Measurements from ENCODE around the gene CASP9. TPM values are rescaled to one million over a fixed set of nuclear protein-coding genes. Genes with fewer than 3 reads are reported as not detected.
A peak's percentile ranks its signal among the peaks of the same experiment; 100 is the strongest.
"Not testable (repeated sequence)": the region's sequence is repeated elsewhere in the genome, so short reads cannot be mapped to it uniquely, and the experiment has no call there.

CASP9 gene
- total RNA-seq, 6 experiments from 2014 or later: 2.3 to 9.0 (median 8.2) TPM

- ATAC-seq (no peak), DNase-seq (no peak)
- WGBS (ENCODE audit: insufficient coverage, low coverage, low lambda C conversion rate, missing lambda C conversion rate): 100% methylated on average over 1 of the region's 3 CpGs
- H3K36me3 ChIP-seq: no peaks in the 10 kb centered on the region
- H3K4me1 ChIP-seq: no peaks in the 10 kb centered on the region
- H3K4me3 ChIP-seq: no peak overlapping the region
- TF ChIP-seq, protein P1, sequence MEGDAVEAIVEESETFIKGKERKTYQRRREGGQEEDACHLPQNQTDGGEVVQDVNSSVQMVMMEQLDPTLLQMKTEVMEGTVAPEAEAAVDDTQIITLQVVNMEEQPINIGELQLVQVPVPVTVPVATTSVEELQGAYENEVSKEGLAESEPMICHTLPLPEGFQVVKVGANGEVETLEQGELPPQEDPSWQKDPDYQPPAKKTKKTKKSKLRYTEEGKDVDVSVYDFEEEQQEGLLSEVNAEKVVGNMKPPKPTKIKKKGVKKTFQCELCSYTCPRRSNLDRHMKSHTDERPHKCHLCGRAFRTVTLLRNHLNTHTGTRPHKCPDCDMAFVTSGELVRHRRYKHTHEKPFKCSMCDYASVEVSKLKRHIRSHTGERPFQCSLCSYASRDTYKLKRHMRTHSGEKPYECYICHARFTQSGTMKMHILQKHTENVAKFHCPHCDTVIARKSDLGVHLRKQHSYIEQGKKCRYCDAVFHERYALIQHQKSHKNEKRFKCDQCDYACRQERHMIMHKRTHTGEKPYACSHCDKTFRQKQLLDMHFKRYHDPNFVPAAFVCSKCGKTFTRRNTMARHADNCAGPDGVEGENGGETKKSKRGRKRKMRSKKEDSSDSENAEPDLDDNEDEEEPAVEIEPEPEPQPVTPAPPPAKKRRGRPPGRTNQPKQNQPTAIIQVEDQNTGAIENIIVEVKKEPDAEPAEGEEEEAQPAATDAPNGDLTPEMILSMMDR (IDR thresholded peaks at IDR 0.05): no peak
- TF ChIP-seq POLR2A (IDR thresholded peaks at IDR 0.05): no peak
- no peak overlapping the region for H3K27ac ChIP-seq
- intact Hi-C loops (cut with DNase I): no loop called here
- H3K9me3 ChIP-seq: no peaks in the 10 kb centered on the region
- no peaks in the 10 kb centered on the region for H3K27me3 ChIP-seq
Observed at GRCh38 chr1:15519625-15520024, 4.4 kb downstream of the CASP9 start.

GRCh38 chr1:15515022-15515663, 8.9 kb downstream of the CASP9 start:
- no peak for DNase-seq
- intact Hi-C loops (cut with DNase I): no loop called here
- no peaks in the 10 kb centered on the region for H3K4me1 ChIP-seq
- H3K36me3 ChIP-seq: no peaks in the 10 kb centered on the region
- H3K27ac ChIP-seq: no peak overlapping the region
- H3K4me3 ChIP-seq: no peak overlapping the region
- ATAC-seq: peak in 1 of 4 donors; percentile 56
- H3K9me3 ChIP-seq: no peaks in the 10 kb centered on the region
- no peaks in the 10 kb centered on the region for H3K27me3 ChIP-seq
- WGBS (ENCODE audit: insufficient coverage, low coverage, low lambda C conversion rate, missing lambda C conversion rate): 48% methylated on average over 2 of the region's 2 CpGs
- no peak for TF ChIP-seq POLR2A (IDR thresholded peaks at IDR 0.05)
- TF ChIP-seq, protein P1 (IDR thresholded peaks at IDR 0.05): no peak

DNA sequence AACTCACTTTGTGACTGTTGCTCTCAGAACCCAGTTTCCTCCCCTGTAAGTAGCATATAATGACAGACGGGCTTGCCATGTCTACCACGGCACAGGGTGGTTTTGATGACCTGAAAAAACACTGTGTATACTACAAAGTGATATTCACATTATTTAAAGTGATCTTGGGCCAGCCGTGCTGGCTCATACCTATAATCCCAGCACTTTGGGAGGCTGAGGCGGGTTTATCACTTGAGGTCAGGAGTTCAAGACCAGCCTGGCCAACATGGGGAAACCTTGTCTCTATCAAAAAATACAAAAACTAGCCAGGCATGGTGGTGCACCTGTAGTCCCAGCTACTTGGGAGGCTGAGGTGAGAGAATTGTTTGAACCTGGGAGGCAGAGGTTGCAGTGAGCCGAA, 9.5 kb downstream of the CASP9 start:
- intact Hi-C loops (cut with DNase I); ATAC-seq; H3K4me3 ChIP-seq; H3K27me3 ChIP-seq; H3K36me3 ChIP-seq; DNase-seq; H3K9me3 ChIP-seq; H3K27ac ChIP-seq; H3K4me1 ChIP-seq: not testable (repeated sequence)
- WGBS (ENCODE audit: insufficient coverage, low coverage, low lambda C conversion rate, missing lambda C conversion rate): 89% methylated on average over 5 of the region's 5 CpGs

DNA sequence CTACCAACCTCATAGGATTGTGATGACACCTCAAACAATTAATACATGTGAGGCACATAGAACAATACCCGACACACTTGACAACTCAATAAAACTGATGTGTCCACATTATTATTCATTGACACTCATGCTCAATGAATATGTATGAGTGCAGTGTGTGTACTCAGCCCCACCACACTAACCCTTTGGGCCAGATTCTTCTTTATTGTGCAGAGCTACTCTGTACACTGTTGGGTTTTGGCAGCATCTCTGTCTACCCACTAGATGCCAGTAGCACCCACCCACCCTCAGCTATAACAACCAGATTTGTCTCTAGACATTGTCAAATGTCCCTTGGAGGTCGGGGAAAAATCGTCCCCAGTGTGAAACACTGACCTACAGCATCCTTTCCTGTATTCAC, 10.1 kb downstream of the CASP9 start:
- ATAC-seq: no peak
- no peak for DNase-seq

GRCh38 chr1:15513192-15513591, 10.8 kb downstream of the CASP9 start:
- no peak for ATAC-seq
- H3K9me3 ChIP-seq: no peaks in the 10 kb centered on the region
- no peak overlapping the region for H3K27ac ChIP-seq
- no peaks in the 10 kb centered on the region for H3K4me1 ChIP-seq
- 91% methylated on average over 3 of the region's 4 CpGs for WGBS (ENCODE audit: insufficient coverage, low coverage, low lambda C conversion rate, missing lambda C conversion rate)
- no peaks in the 10 kb centered on the region for H3K36me3 ChIP-seq
- no peak for DNase-seq
- intact Hi-C loops (cut with DNase I): no loop called here
- no peak overlapping the region for H3K4me3 ChIP-seq
- TF ChIP-seq, protein P1 (IDR thresholded peaks at IDR 0.05): no peak
- TF ChIP-seq POLR2A (IDR thresholded peaks at IDR 0.05): no peak
- no peaks in the 10 kb centered on the region for H3K27me3 ChIP-seq

More for the DNA sequence above, 10.1 kb downstream of the CASP9 start:
- TF ChIP-seq POLR2A (IDR thresholded peaks at IDR 0.05): no peak
- TF ChIP-seq, protein P1 (IDR thresholded peaks at IDR 0.05): no peak
- no peak overlapping the region for H3K4me3 ChIP-seq
- H3K36me3 ChIP-seq: no peaks in the 10 kb centered on the region
- no peak overlapping the region for H3K27ac ChIP-seq
- H3K27me3 ChIP-seq: no peaks in the 10 kb centered on the region
- H3K9me3 ChIP-seq: no peaks in the 10 kb centered on the region
- WGBS (ENCODE audit: insufficient coverage, low coverage, low lambda C conversion rate, missing lambda C conversion rate): 89% methylated on average over 2 of the region's 3 CpGs
- intact Hi-C loops (cut with DNase I): no loop called here
- no peaks in the 10 kb centered on the region for H3K4me1 ChIP-seq
